Transverse colon (tissue), 4 donors: ENCODE data around the gene BICRA. TPM values are rescaled to one million over a fixed set of nuclear protein-coding genes. Genes with fewer than 3 reads are reported as not detected.

ENCODE experiments used
- DNase-seq: peaks from one replicate; pipeline ENCODE4 v3.0.0-alpha.2; 2019
- H3K27ac ChIP-seq, 4 donors: fragments of 200-600 bp; sonication (generic); 2 replicates each; pipeline ENCODE4 v1.5.1; 2016 to 2018; ENCODE audit warnings: inconsistent platforms in 4 of 4
- H3K27me3 ChIP-seq: fragments of 200-600 bp; sonication (generic); 2 replicates; pipeline ENCODE4 v1.5.1; 2017; ENCODE audit warnings: inconsistent platforms
- H3K36me3 ChIP-seq, 4 donors: fragments of 200-600 bp; sonication (generic); 2 replicates each; pipeline ENCODE4 v1.5.1; 2017 to 2019; ENCODE audit warnings: inconsistent platforms in 4 of 4
- H3K4me1 ChIP-seq, 4 donors: fragments of 200-600 bp; sonication (generic); 2 replicates each; pipeline ENCODE4 v1.5.1; 2017 to 2020; ENCODE audit warnings: inconsistent platforms in 4 of 4
- H3K4me3 ChIP-seq, 4 donors: fragments of 200-600 bp; sonication (generic); 1 replicate in 1 of 4; 2 replicates in 3 of 4; pipeline versions ENCODE4 v1.5.1 to v1.6.1; 2017 to 2019; ENCODE audit warnings: inconsistent platforms in 4 of 4
- H3K9me3 ChIP-seq, 2 donors: fragments of 200-600 bp; sonication (generic); 2 replicates each; pipeline ENCODE4 v1.5.1; 2017 to 2019; ENCODE audit warnings: inconsistent platforms in 2 of 2
- EP300 ChIP-seq: sonication (generic); formaldehyde crosslinking; IDR thresholded peaks from one replicate; pipeline ENCODE4 v1.6.1; 2017; ENCODE audit warnings: antibody characterized with exemption, low read depth
- POLR2A ChIP-seq: fragments of 450-650 bp; IDR thresholded peaks from one replicate; pipeline ENCODE4 v1.6.1; 2016; ENCODE audit warnings: antibody characterized with exemption, mild to moderate bottlenecking, moderate library complexity
- POLR2AphosphoS5 ChIP-seq, 3 donors: sonication (generic); formaldehyde crosslinking; IDR thresholded peaks; one replicate each; pipeline ENCODE4 v1.6.1; 2016; ENCODE audit warnings: antibody characterized with exemption in 3 of 3
- WGBS, 2 donors: methylation state at CpG; one replicate each; pipeline ENCODE4 v1.1.5; 2018; ENCODE audit warnings: low coverage in 1 of 2; 5-methylcytosine and 5-hydroxymethylcytosine counted together
- in situ Hi-C, 4 donors: fragments of 200-750 bp; cut with MboI; loops; one replicate each; pipeline versions ENCODE4 v1.15.0 to v1.15.1; 2017; ENCODE audit warnings: low sequenced_read_pairs in 3 of 4, low pct_ligation_motif_present in 1 of 4, low pct_unique_long_range_greater_than_20kb in 1 of 4
- intact Hi-C: fragments of 100-400 bp; cut with DNase I; formaldehyde crosslinking; loops from one replicate; pipeline ENCODE4 v1.15.1; 2023; ENCODE audit warnings: low total_unique reads
- total RNA-seq, 4 donors: library from RNA; depleted of rRNA; stranded (reverse); fragments of >200 nt; gene quantifications; one replicate each; pipeline ENCODE4 v1.1.0, GENCODE V29; 2016
- TF ChIP-seq, protein P1 (sequence below), 5 experiments: fragments of 200-600 bp in 3 of 5; fragments of 450-650 bp in 2 of 5; sonication (generic) in 3 of 5; IDR thresholded peaks; 1 replicate in 2 of 5; 2 replicates in 3 of 5; pipeline ENCODE4 v1.5.1; 2016 to 2017; ENCODE audit warnings: antibody characterized with exemption in 5 of 5, inconsistent platforms in 3 of 5, mild to moderate bottlenecking in 2 of 5, moderate library complexity in 1 of 5

BICRA gene
- total RNA-seq, 4 donors from 2014 or later: 11.6 to 30.3 (median 13.2) TPM

DNA sequence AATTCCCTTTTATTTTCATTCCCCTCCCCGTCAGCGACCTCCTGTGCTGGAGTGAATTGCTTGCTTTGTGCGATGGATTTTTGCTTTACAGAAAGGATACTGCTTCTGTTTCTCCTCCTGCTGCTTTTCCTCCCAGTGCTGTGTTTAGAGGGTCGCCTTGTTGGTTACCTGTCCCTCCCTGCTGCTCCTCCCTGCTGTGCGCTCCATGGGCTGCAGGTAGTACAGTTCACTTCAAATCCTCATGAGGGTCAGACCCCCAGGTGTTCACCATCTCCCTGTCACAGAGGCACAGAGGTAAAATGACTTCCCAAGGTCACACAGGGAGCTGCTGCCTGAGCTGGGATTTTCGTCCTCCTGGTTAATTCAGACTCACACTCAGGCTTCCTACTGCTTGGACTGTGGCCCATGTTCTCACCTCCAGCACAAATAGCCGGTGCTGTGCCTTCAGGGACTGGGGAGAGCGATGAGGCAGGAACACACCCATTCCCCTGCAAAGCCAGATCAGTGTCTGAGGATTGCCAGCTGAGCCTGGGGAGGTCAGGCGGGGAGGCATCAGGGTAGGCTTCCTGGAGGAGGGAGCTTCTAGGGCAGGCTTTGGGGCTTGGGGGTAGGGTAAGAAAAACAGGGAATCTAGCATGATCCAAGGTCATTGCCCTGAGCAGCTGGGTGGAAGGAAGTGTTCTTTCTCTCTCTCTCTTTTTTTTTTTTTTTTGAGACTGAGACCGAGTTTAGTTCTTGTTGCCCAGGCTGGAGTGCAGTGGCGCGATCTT is 14.4 kb downstream of the BICRA start:
- peak overlapping the region in 1 of 4 donors; percentile 13 for H3K27ac ChIP-seq
- no peaks in the 10 kb centered on the region for H3K27me3 ChIP-seq
- H3K4me3 ChIP-seq: no peak overlapping the region
- H3K36me3 ChIP-seq: no peaks in the 10 kb centered on the region
- no peak for DNase-seq
- no peaks in the 10 kb centered on the region for H3K9me3 ChIP-seq
- in situ Hi-C loops: no loop called here
- peaks cover 11 to 61% (median 38%) of the 10 kb centered on the region in 4 donors for H3K4me1 ChIP-seq
- intact Hi-C loops: no loop called here
- WGBS, 2 donors: 87% methylated on average over 6 to 12 of the region's 12 CpGs
- TF ChIP-seq EP300: no peak
- TF ChIP-seq POLR2AphosphoS5 (IDR thresholded peaks at IDR 0.05): no peak
- no peak for TF ChIP-seq POLR2A

DNA sequence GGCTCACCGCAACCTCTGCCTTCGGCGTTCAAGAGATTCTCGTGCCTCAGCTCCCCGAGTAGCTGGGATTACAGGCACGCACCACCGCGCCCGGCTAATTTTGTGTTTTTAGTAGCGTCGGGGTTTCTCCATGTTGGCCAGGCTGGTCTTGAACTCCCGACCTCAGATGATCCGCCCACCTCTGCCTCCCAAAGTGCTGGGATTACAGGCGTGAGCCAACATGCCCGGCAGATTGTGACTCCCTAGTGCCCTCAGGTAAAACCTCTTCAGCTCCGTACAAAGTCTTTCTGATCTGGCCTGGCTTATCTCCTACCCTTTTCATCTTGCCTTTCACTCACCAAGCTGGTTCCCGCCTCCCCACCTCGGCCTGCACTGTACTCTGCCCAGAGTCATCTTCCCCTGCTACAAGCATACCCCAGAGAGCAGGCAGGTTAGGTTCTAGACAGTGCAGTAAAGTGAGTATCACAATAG is 15.0 kb downstream of the BICRA start:
- peak overlapping the region in 1 of 4 donors; percentile 13 for H3K27ac ChIP-seq
- in situ Hi-C loops (no loop called here), intact Hi-C loops (no loop called here)
- TF ChIP-seq EP300: no peak
- no peak for TF ChIP-seq POLR2AphosphoS5 (IDR thresholded peaks at IDR 0.05)
- TF ChIP-seq, protein P1, sequence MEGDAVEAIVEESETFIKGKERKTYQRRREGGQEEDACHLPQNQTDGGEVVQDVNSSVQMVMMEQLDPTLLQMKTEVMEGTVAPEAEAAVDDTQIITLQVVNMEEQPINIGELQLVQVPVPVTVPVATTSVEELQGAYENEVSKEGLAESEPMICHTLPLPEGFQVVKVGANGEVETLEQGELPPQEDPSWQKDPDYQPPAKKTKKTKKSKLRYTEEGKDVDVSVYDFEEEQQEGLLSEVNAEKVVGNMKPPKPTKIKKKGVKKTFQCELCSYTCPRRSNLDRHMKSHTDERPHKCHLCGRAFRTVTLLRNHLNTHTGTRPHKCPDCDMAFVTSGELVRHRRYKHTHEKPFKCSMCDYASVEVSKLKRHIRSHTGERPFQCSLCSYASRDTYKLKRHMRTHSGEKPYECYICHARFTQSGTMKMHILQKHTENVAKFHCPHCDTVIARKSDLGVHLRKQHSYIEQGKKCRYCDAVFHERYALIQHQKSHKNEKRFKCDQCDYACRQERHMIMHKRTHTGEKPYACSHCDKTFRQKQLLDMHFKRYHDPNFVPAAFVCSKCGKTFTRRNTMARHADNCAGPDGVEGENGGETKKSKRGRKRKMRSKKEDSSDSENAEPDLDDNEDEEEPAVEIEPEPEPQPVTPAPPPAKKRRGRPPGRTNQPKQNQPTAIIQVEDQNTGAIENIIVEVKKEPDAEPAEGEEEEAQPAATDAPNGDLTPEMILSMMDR (IDR thresholded peaks at IDR 0.05): no peak
- no peak for TF ChIP-seq POLR2A
- H3K27me3 ChIP-seq: no peaks in the 10 kb centered on the region
- peaks cover 5 to 59% (median 32%) of the 10 kb centered on the region in 4 donors for H3K4me1 ChIP-seq
- H3K4me3 ChIP-seq: no peak overlapping the region
- 42 to 73% methylated on average over 5 to 18 of the region's 18 CpGs for WGBS, 2 donors
- DNase-seq: no peak
- no peaks in the 10 kb centered on the region for H3K9me3 ChIP-seq
- H3K36me3 ChIP-seq: no peaks in the 10 kb centered on the region

DNA sequence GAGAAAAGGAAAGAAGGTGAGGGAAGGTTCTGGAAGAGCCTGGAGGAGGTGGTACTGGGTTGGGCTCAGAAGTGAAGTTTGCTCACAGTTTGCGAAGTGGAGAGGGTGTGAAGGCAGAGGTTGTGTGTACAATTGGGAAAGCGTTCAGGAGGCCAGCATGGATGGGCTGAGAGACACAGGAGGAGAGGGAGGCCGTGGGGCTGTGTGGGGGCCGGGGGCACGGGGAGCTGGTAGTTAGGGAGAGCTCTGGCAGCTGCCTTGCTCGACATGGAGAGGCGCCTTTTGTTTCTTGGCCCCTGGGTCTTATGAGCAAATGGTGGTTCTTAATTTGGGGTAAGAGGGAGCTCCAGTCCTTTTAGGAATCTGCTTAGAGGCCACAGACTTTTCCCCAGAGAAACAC is 16.7 kb downstream of the BICRA start:
- no peaks in the 10 kb centered on the region for H3K9me3 ChIP-seq
- intact Hi-C loops (no loop called here), in situ Hi-C loops (no loop called here)
- no peak overlapping the region for H3K4me3 ChIP-seq
- H3K36me3 ChIP-seq: no peaks in the 10 kb centered on the region
- DNase-seq: no peak
- no peaks in the 10 kb centered on the region for H3K27me3 ChIP-seq
- 72 to 80% methylated on average over 6 to 7 of the region's 7 CpGs for WGBS, 2 donors
- no peak for TF ChIP-seq EP300
- TF ChIP-seq POLR2AphosphoS5 (IDR thresholded peaks at IDR 0.05): no peak
- TF ChIP-seq, protein P1 (IDR thresholded peaks at IDR 0.05): no peak
- TF ChIP-seq POLR2A: no peak
- H3K4me1 ChIP-seq: peaks cover 5 to 51% (median 24%) of the 10 kb centered on the region in 4 donors
- H3K27ac ChIP-seq: peak overlapping the region; percentile 32 to 63 (median 48)

DNA sequence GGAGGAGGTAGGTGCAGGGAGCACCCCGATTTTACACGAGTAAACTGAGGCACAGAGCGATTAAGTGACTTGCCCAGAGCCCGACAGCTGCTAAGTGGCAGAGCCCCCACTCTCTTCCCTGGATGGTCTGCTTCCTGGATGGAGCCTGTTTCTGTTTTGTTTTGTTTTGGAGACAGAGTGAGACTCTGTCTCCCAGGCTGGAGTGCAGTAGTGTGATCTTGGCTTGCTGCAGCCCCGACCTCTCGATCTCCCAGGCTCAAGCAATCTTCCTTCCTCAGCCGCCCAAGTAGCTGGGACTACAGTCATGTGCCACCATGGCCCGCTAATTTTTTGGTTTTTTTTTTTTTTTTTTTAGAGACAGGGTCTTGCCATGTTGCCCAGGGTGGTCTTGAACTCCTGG is 17.3 kb downstream of the BICRA start:
- Histone ChIP-seq H3K4me1 (peaks cover 5 to 57% (median 24%) of the 10 kb centered on the region in 4 donors), H3K27me3 (no peaks in the 10 kb centered on the region), H3K9me3 (no peaks in the 10 kb centered on the region), H3K27ac (peak overlapping the region; percentile 32 to 63 (median 48)), H3K36me3 (no peaks in the 10 kb centered on the region), H3K4me3 (no peak overlapping the region)
- intact Hi-C loops (no loop called here), in situ Hi-C loops (no loop called here)
- TF ChIP-seq POLR2A (no peak), EP300 (no peak), POLR2AphosphoS5 (IDR thresholded peaks at IDR 0.05) (no peak)
- TF ChIP-seq, protein P1 (IDR thresholded peaks at IDR 0.05): no peak
- DNase-seq: no peak
- 42 to 72% methylated on average over 3 to 8 of the region's 8 CpGs for WGBS, 2 donors
